K562 (cell line): ENCODE measurements around the gene MAP4K5. TPM values are rescaled to one million over a fixed set of nuclear protein-coding genes. Genes with fewer than 3 reads are reported as not detected.

Experiments used
- ATAC-seq: fragments of 200-7000 bp; cut with Tn5 transposase; 3 replicates; pipeline ENCODE4 v1.9.1; 2020; ENCODE audit warnings: moderate library complexity
- BruUV-seq: library from RNA; stranded (reverse); fragments of 400-500 nt; replicated peaks from 2 replicates; lab custom pipeline; 2021; lab: Mats Ljungman, UMichigan
- CTCF ChIA-PET: fragments of 300-600 bp; formaldehyde crosslinking; extraction: SDS; loops from one replicate; lab custom pipeline; 2021; ENCODE audit warnings: low intra/inter-chr PET ratio; lab: Yijun Ruan, JAX
- POLR2A ChIA-PET: fragments of 300-600, 350-650 bp; sonication (Branson Sonifier 250); formaldehyde crosslinking; extraction: SDS; loops from one replicate; lab custom pipeline; 2021; ENCODE audit warnings: antibody characterized with exemption, inconsistent platforms; lab: Yijun Ruan, JAX
- DNase-seq, 4 experiments: peaks; one replicate each; pipeline versions ENCODE4 v3.0.0 to v3.0.0-alpha.2; 2011 to 2018; ENCODE audit warnings: low spot score in 3 of 4, mixed read lengths in 3 of 4; ENCODE audit errors: extremely low read depth in 1 of 4
- FAIRE-seq: peaks from 2 replicates; lab custom pipeline; 2011; peaks lifted over from hg19 to GRCh38; lab: Jason Lieb, UNC
- H2AFZ ChIP-seq: 2 replicates; pipeline ENCODE4 v1.6.0; 2011; ENCODE audit warnings: low read depth, low read length, control low read depth, inconsistent platforms
- H3K27ac ChIP-seq: fragments of 200-600 bp; 3 replicates; pipeline ENCODE4 v1.8.0; 2011; ENCODE audit warnings: low read depth, mild to moderate bottlenecking, control low read depth, inconsistent platforms, low read length, moderate library complexity, mixed read lengths; ENCODE audit errors: extremely low read depth
- H3K27me3 ChIP-seq, 2 experiments: fragments of 300-600 bp in 1 of 2; 2 replicates in 1 of 2; 3 replicates in 1 of 2; pipeline versions ENCODE4 v1.6.0 to v1.8.0; 2011; ENCODE audit warnings: inconsistent platforms in 2 of 2, low read length in 2 of 2, mild to moderate bottlenecking in 1 of 2, mixed read lengths in 1 of 2, moderate library complexity in 1 of 2; ENCODE audit not compliant: control insufficient read depth in 2 of 2, insufficient read depth in 2 of 2
- H3K36me3 ChIP-seq: fragments of 300-600 bp; 3 replicates; pipeline ENCODE4 v1.8.0; 2011; ENCODE audit warnings: mild to moderate bottlenecking, low read length, inconsistent platforms; ENCODE audit not compliant: control insufficient read depth, insufficient read depth
- H3K4me1 ChIP-seq, 2 experiments: fragments of 200-600 bp in 1 of 2; replicated peaks in 1 of 2; 2 replicates in 1 of 2; 3 replicates in 1 of 2; pipeline versions ENCODE4 v1.5.1 to v1.8.0; 2011; ENCODE audit warnings: inconsistent platforms in 2 of 2, low read length in 2 of 2, mild to moderate bottlenecking in 1 of 2, mixed read lengths in 1 of 2, moderate library complexity in 1 of 2; ENCODE audit not compliant: control insufficient read depth in 2 of 2, insufficient read depth in 2 of 2
- H3K4me2 ChIP-seq: 2 replicates; pipeline ENCODE4 v1.6.1; 2011; ENCODE audit warnings: low read length, control low read depth, inconsistent platforms, mixed read lengths; ENCODE audit not compliant: insufficient read depth
- H3K4me3 ChIP-seq: fragments of 200-600 bp; sonication (generic), shearing (Covaris generic); 2 replicates; pipeline ENCODE4 v1.5.1; 2016; ENCODE audit warnings: control low read depth, inconsistent platforms
- H3K79me2 ChIP-seq: fragments of 200-600 bp; 3 replicates; pipeline ENCODE4 v1.8.0; 2011; ENCODE audit warnings: low read length, inconsistent platforms; ENCODE audit not compliant: control insufficient read depth, insufficient read depth
- H3K9ac ChIP-seq, 2 experiments: 2 replicates each; pipeline versions ENCODE4 v1.6.0 to v1.6.1; 2011; ENCODE audit warnings: low read depth in 2 of 2, low read length in 2 of 2, control low read depth in 1 of 2, inconsistent platforms in 1 of 2, mild to moderate bottlenecking in 1 of 2, mixed read lengths in 1 of 2; ENCODE audit not compliant: insufficient read depth in 1 of 2
- H3K9me1 ChIP-seq: one replicate; pipeline ENCODE4 v1.6.0; 2011; ENCODE audit warnings: inconsistent platforms, mild to moderate bottlenecking, low read length, moderate library complexity; ENCODE audit not compliant: control insufficient read depth, insufficient read depth
- H3K9me3 ChIP-seq: replicated peaks from 2 replicates; pipeline ENCODE4 v1.5.1; 2011; ENCODE audit warnings: low read depth, low read length, inconsistent platforms; ENCODE audit not compliant: control insufficient read depth, insufficient read depth
- H4K20me1 ChIP-seq: replicated peaks from 2 replicates; pipeline ENCODE4 v1.6.1; 2011; ENCODE audit warnings: low read length, inconsistent platforms, mixed read lengths; ENCODE audit not compliant: control insufficient read depth, insufficient read depth
- EHMT2 ChIP-seq: fragments of 450-650 bp; IDR thresholded peaks from 2 replicates; pipeline ENCODE4 v1.6.1; 2018; ENCODE audit warnings: antibody characterized with exemption
- MIER1 ChIP-seq: fragments of 450-650 bp; IDR thresholded peaks from 2 replicates; pipeline ENCODE4 v1.6.1; 2016; ENCODE audit warnings: antibody characterized with exemption, mild to moderate bottlenecking, low read depth
- RBM34 ChIP-seq: fragments of 200-400 bp; formaldehyde crosslinking; IDR thresholded peaks from 2 replicates; pipeline ENCODE4 v1.6.1; 2018; ENCODE audit warnings: low read length, borderline replicate concordance; ENCODE audit not compliant: insufficient read depth
- VEZF1 ChIP-seq: fragments of 200-800 bp; sonication (Bioruptor generic); IDR thresholded peaks from 2 replicates; pipeline ENCODE4 v1.6.1; 2017; ENCODE audit warnings: missing genetic modification characterization, missing compliant biosample characterization
- ZBTB34 ChIP-seq: fragments of 250-450 bp; sonication (Bioruptor Pico); IDR thresholded peaks from 2 replicates; pipeline ENCODE4 v1.8.0; 2021; ENCODE audit warnings: mild to moderate bottlenecking, moderate library complexity
- ZNF766 ChIP-seq: fragments of 200-800 bp; sonication (Bioruptor generic); conservative IDR thresholded peaks from 2 replicates; pipeline ENCODE4 v1.6.1; 2016; ENCODE audit warnings: missing genetic modification characterization, missing compliant biosample characterization
- WGBS: fragments of 100-300 bp; shearing (Covaris generic); methylation state at CpG from one replicate; pipeline ENCODE4 v1.1.6; 2016; ENCODE audit warnings: low coverage, mixed read lengths; ENCODE audit not compliant: insufficient coverage; ENCODE audit errors: missing lambda C conversion rate; 5-methylcytosine and 5-hydroxymethylcytosine counted together
- in situ Hi-C: fragments of 300-500 bp; cut with MboI; formaldehyde crosslinking; loops from 4 replicates; pipeline ENCODE4 v1.15.0; 2018; ENCODE audit warnings: inconsistent platforms, mixed read lengths
- intact Hi-C: fragments of 100-400 bp; cut with micrococcal nuclease; formaldehyde crosslinking; loops from 2 replicates; pipeline ENCODE4 v1.14.2; 2022
- polyA plus RNA-seq, 8 experiments: library from polyadenylated mRNA; depleted of rRNA in 4 of 8; stranded (reverse) in 5 of 8; unstranded in 3 of 8; fragments of >200 nt; fragmentation: Nextera tagmentation in 2 of 8; fragmentation: Illumina TruSeq in 1 of 8; extraction: Ambion mirVana in 2 of 8; extraction: Trizol in 1 of 8; gene quantifications; 2 replicates each; pipeline versions ENCODE4 v1.2.1 to v1.2.3, GENCODE V29; 2011 to 2014; ENCODE audit warnings: inconsistent platforms in 1 of 8, missing spikeins in 1 of 8
- total RNA-seq, 7 experiments: library from RNA; depleted of rRNA in 6 of 7; stranded (reverse); fragments of >200 nt in 6 of 7; fragmentation: Illumina TruSeq in 2 of 7; extraction: Trizol in 2 of 7; gene quantifications; 2 replicates each; pipeline versions ENCODE4 v1.2.1 to v1.2.3, GENCODE V29; 2011 to 2021; ENCODE audit warnings: low replicate concordance in 1 of 7
- TF ChIP-seq, protein P1 (sequence below), 2 experiments: fragments of 450-650 bp; formaldehyde crosslinking in 1 of 2; IDR thresholded peaks; 2 replicates each; pipeline versions ENCODE4 v1.4.0 to v1.6.1; 2014 to 2020; ENCODE audit warnings: mild to moderate bottlenecking in 2 of 2, borderline replicate concordance in 1 of 2, low read depth in 1 of 2

MAP4K5 gene
- total and polyA plus RNA-seq, 9 of the 15 experiments (the other 6 are each of a cell fraction or from before 2014, with no cell fraction given): 5.9 to 29.4 (median 18.0) TPM

- BruUV-seq: no TSS peak
- Histone ChIP-seq H3K4me2 (peak within 1 kb of the TSS; percentile 74), H3K9ac (peak within 1 kb of the TSS in 1 of 2 experiments; percentile 35; a peak in 1 of 4 replicates), H2AFZ (peak within 1 kb of the TSS; percentile 59; the same call in 1 of the 2 replicates), H3K4me3 (peak within 1 kb of the TSS; percentile 38), H3K9me3 (no peaks in the 10 kb centered on the region), H3K27ac (no peak within 1 kb of the TSS), H3K4me1 (peaks cover 0 to 13% of the 10 kb centered on the region in 2 experiments; a peak in 2 of 5 replicates), H4K20me1 (no peaks in the 10 kb centered on the region), H3K27me3 (peaks cover 14 to 30% of the 10 kb centered on the region in 2 experiments), H3K36me3 (no peaks in the 10 kb centered on the region), H3K9me1 (no peaks in the 10 kb centered on the region), H3K79me2 (no peaks in the 10 kb centered on the region)
- FAIRE-seq (no peak), DNase-seq (peak; percentile 22 to 53 (median 43)), ATAC-seq (peak; percentile 87)
- ChIA-PET CTCF (no interaction called here), POLR2A (no interaction called here)
- WGBS: 24% methylated on average over 22 of the region's 66 CpGs
- intact Hi-C loops (no loop called here), in situ Hi-C loops (no loop called here)
- TF ChIP-seq RBM34 (no peak), ZBTB34 (no peak), VEZF1 (CRISPR knock-in tag) (peak; percentile 42; the same call in 1 of the 2 replicates), ZNF766 (CRISPR knock-in tag) (no peak), MIER1 (peak; percentile 71; the same call in 1 of the 2 replicates), EHMT2 (peak; percentile 70; the same call in 1 of the 2 replicates)
- TF ChIP-seq, protein P1, sequence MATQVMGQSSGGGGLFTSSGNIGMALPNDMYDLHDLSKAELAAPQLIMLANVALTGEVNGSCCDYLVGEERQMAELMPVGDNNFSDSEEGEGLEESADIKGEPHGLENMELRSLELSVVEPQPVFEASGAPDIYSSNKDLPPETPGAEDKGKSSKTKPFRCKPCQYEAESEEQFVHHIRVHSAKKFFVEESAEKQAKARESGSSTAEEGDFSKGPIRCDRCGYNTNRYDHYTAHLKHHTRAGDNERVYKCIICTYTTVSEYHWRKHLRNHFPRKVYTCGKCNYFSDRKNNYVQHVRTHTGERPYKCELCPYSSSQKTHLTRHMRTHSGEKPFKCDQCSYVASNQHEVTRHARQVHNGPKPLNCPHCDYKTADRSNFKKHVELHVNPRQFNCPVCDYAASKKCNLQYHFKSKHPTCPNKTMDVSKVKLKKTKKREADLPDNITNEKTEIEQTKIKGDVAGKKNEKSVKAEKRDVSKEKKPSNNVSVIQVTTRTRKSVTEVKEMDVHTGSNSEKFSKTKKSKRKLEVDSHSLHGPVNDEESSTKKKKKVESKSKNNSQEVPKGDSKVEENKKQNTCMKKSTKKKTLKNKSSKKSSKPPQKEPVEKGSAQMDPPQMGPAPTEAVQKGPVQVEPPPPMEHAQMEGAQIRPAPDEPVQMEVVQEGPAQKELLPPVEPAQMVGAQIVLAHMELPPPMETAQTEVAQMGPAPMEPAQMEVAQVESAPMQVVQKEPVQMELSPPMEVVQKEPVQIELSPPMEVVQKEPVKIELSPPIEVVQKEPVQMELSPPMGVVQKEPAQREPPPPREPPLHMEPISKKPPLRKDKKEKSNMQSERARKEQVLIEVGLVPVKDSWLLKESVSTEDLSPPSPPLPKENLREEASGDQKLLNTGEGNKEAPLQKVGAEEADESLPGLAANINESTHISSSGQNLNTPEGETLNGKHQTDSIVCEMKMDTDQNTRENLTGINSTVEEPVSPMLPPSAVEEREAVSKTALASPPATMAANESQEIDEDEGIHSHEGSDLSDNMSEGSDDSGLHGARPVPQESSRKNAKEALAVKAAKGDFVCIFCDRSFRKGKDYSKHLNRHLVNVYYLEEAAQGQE (IDR thresholded peaks at IDR 0.05; ENCODE audit: borderline replicate concordance): peak; percentile 91
- TF ChIP-seq, protein P1 (CRISPR knock-in tag; IDR thresholded peaks at IDR 0.05; ENCODE audit: low read depth): peak; percentile 89
Measured at GRCh38 chr14:50559990-50560930, 27.9 kb upstream of the MAP4K5 start, which contains the start of gene ATL1. Gene ATL1, plus strand, starts transcription at chr14:50560145. Its CDS starts 121 bp downstream, at chr14:50560266.
